Omental fat pad (tissue), 4 donors: Measurements from ENCODE around the gene SLC25A25. TPM values are rescaled to one million over a fixed set of nuclear protein-coding genes. Genes with fewer than 3 reads are reported as not detected.
A peak's percentile ranks its signal among the peaks of the same experiment; 100 is the strongest.

Experiments used
- ATAC-seq: fragments of 150-250 bp; one replicate; pipeline ENCODE4 v1.9.1; 2016; ENCODE audit warnings: mild to moderate bottlenecking, moderate library complexity; ENCODE audit not compliant: low FRiP score
- DNase-seq: peaks from one replicate; pipeline ENCODE4 v3.0.0-alpha.2; 2019; ENCODE audit warnings: low spot score
- total RNA-seq, 4 donors: library from RNA; depleted of rRNA; stranded (reverse); fragments of >200 nt; gene quantifications; one replicate each; pipeline ENCODE4 v1.1.0, GENCODE V29; 2016
- TF ChIP-seq, protein P1 (sequence below), 3 donors: fragments of 450-650 bp; IDR thresholded peaks; one replicate each; pipeline ENCODE4 v1.5.1; 2016 to 2017; ENCODE audit warnings: antibody characterized with exemption in 3 of 3, mild to moderate bottlenecking in 3 of 3, moderate library complexity in 2 of 3

SLC25A25 gene
- total RNA-seq, 4 donors from 2014 or later, result 37.8 to 147 (median 102) TPM

- no peak for ATAC-seq
- TF ChIP-seq, protein P1, sequence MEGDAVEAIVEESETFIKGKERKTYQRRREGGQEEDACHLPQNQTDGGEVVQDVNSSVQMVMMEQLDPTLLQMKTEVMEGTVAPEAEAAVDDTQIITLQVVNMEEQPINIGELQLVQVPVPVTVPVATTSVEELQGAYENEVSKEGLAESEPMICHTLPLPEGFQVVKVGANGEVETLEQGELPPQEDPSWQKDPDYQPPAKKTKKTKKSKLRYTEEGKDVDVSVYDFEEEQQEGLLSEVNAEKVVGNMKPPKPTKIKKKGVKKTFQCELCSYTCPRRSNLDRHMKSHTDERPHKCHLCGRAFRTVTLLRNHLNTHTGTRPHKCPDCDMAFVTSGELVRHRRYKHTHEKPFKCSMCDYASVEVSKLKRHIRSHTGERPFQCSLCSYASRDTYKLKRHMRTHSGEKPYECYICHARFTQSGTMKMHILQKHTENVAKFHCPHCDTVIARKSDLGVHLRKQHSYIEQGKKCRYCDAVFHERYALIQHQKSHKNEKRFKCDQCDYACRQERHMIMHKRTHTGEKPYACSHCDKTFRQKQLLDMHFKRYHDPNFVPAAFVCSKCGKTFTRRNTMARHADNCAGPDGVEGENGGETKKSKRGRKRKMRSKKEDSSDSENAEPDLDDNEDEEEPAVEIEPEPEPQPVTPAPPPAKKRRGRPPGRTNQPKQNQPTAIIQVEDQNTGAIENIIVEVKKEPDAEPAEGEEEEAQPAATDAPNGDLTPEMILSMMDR (IDR thresholded peaks at IDR 0.05), result no peak
- no peak for DNase-seq
These were observed 9.9 kb downstream of the SLC25A25 start for GRCh38 chr9:128077847-128078503.

GRCh38 chr9:128078504-128079434 lies 10.7 kb downstream of the SLC25A25 start:
- no peak for ATAC-seq
- TF ChIP-seq, protein P1 (IDR thresholded peaks at IDR 0.05), result no peak
- DNase-seq, result no peak

DNA sequence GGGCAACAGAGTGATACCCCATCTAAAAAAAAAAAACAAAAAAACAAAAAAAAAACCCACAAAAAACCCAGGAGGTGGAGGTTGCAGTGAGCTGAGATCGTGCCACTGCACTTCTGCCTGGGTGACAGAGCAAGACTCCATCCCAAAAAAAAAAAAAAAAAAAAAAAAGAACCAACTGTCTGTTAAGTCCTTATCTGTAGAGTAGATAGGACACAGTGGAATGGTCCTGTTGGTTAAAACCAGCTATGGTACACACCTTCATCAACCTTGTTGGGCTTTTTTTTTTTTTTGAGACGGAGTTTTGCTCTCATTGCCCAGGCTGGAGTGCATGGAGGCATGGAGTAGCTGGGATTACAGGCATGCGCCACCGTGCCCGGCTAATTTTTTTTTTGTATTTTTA lies 12.2 kb downstream of the SLC25A25 start:
- DNase-seq, result no peak
- ATAC-seq, result no peak
- TF ChIP-seq, protein P1 (IDR thresholded peaks at IDR 0.05), result no peak

- no peak for DNase-seq
- TF ChIP-seq, protein P1 (IDR thresholded peaks at IDR 0.05), result no peak
- peak; percentile 81 for ATAC-seq
These were observed 13.0 kb downstream of the SLC25A25 start for GRCh38 chr9:128081056-128081455.

GRCh38 chr9:128082151-128082550 lies 14.1 kb downstream of the SLC25A25 start:
- TF ChIP-seq, protein P1 (IDR thresholded peaks at IDR 0.05), result no peak
- DNase-seq (no peak), ATAC-seq (no peak)

DNA sequence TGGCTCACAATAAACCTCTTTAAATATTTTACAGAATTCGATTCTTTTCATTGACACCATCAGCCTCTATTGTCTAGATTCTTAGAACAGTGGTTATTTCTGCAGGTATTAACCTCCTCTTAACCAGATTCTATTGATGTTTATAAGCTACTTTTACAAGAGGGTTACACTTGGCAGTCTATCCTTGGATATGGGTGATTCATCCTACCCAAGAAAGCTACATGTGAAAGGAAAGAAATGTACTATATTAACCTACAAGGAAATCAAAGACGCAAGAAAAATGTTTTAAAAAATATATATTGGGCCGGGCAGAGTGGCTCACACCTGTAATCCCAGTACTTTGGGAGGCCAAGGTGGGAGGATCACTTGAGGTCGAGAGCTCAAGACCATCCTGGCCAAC lies 16.7 kb downstream of the SLC25A25 start:
- TF ChIP-seq, protein P1 (IDR thresholded peaks at IDR 0.05), result no peak
- ATAC-seq, result no peak

More for the DNA sequence above, 16.7 kb downstream of the SLC25A25 start:
- no peak for DNase-seq
